Measurements from ENCODE around the gene PHC2. TPM values are rescaled to one million over a fixed set of nuclear protein-coding genes. Genes with fewer than 3 reads are reported as not detected.

Gene PHC2
- total RNA-seq, 1 donor from 2014 or later = 105 TPM

- H3K36me3 ChIP-seq = no peaks in the 10 kb centered on the region
- no peak for TF ChIP-seq CTCF (IDR thresholded peaks at IDR 0.05; ENCODE audit: borderline replicate concordance)
- no peak overlapping the region for H3K27ac ChIP-seq (replicated peaks)
- DNase-seq = no peak
- no peaks in the 10 kb centered on the region for H3K27me3 ChIP-seq (ENCODE audit: low read depth)
- peaks cover 20% of the 10 kb centered on the region for H3K4me1 ChIP-seq
- no peaks in the 10 kb centered on the region for H3K9me3 ChIP-seq (replicated peaks)
- no peak overlapping the region for H3K4me3 ChIP-seq
- intact Hi-C loops (cut with micrococcal nuclease) = no loop called here
These were observed 10.3 kb upstream of the PHC2 start for GRCh38 chr1:33441088-33441745.

- Histone ChIP-seq H3K36me3 (no peaks in the 10 kb centered on the region), H3K4me3 (no peak overlapping the region), H3K27me3 (ENCODE audit: low read depth) (no peaks in the 10 kb centered on the region), H3K27ac (replicated peaks) (no peak overlapping the region), H3K9me3 (replicated peaks) (no peaks in the 10 kb centered on the region), H3K4me1 (peaks cover 34% of the 10 kb centered on the region)
- no peak for DNase-seq
- intact Hi-C loops (cut with micrococcal nuclease) = no loop called here
- TF ChIP-seq CTCF (IDR thresholded peaks at IDR 0.05; ENCODE audit: borderline replicate concordance) = no peak
These were observed 8.8 kb upstream of the PHC2 start for GRCh38 chr1:33439662-33440061.

- no peak for TF ChIP-seq CTCF (IDR thresholded peaks at IDR 0.05; ENCODE audit: borderline replicate concordance)
- no peaks in the 10 kb centered on the region for H3K9me3 ChIP-seq (replicated peaks)
- intact Hi-C loops (cut with micrococcal nuclease) = no loop called here
These were observed 7.7 kb upstream of the PHC2 start for GRCh38 chr1:33438364-33439160.

GRCh38 chr1:33436557-33437285 lies 5.8 kb upstream of the PHC2 start:
- H3K27ac ChIP-seq (replicated peaks) = peak overlapping the region; percentile 43
- no peaks in the 10 kb centered on the region for H3K36me3 ChIP-seq
- no peaks in the 10 kb centered on the region for H3K27me3 ChIP-seq (ENCODE audit: low read depth)
- intact Hi-C loops (cut with micrococcal nuclease) = no loop called here
- DNase-seq = no peak
- peaks cover 36% of the 10 kb centered on the region for H3K4me1 ChIP-seq
- H3K9me3 ChIP-seq (replicated peaks) = no peaks in the 10 kb centered on the region
- no peak for TF ChIP-seq CTCF (IDR thresholded peaks at IDR 0.05; ENCODE audit: borderline replicate concordance)
- no peak overlapping the region for H3K4me3 ChIP-seq

More at GRCh38 chr1:33438364-33439160, 7.7 kb upstream of the PHC2 start:
- Histone ChIP-seq H3K27ac (replicated peaks) (no peak overlapping the region), H3K4me1 (peaks cover 37% of the 10 kb centered on the region), H3K36me3 (no peaks in the 10 kb centered on the region), H3K27me3 (ENCODE audit: low read depth) (no peaks in the 10 kb centered on the region), H3K4me3 (no peak overlapping the region)
- DNase-seq = no peak

GRCh38 chr1:33435096-33435820 lies 4.4 kb upstream of the PHC2 start:
- peaks cover 38% of the 10 kb centered on the region for H3K4me1 ChIP-seq

More at GRCh38 chr1:33435096-33435820, 4.4 kb upstream of the PHC2 start:
- no peak for DNase-seq
- H3K27ac ChIP-seq (replicated peaks) = peak overlapping the region; percentile 43
- H3K36me3 ChIP-seq = no peaks in the 10 kb centered on the region
- no peaks in the 10 kb centered on the region for H3K9me3 ChIP-seq (replicated peaks)
- no peak for TF ChIP-seq CTCF (IDR thresholded peaks at IDR 0.05; ENCODE audit: borderline replicate concordance)
- H3K4me3 ChIP-seq = no peak overlapping the region
- H3K27me3 ChIP-seq (ENCODE audit: low read depth) = no peaks in the 10 kb centered on the region
- intact Hi-C loops (cut with micrococcal nuclease) = no loop called here

Data from left ventricle myocardium inferior (tissue), 1 donor.